Activated CD4-positive, alpha-beta T cell treated with anti-CD3 and anti-CD28 coated beads, Interleukin-2, amount 50 U/mL, for 24 hours (primary cell): ENCODE measurements around the gene TARM1.
"Not testable (repeated sequence)": the region's sequence is repeated elsewhere in the genome, so short reads cannot be mapped to it uniquely, and the experiment has no call there.

Experiments
- DNase-seq, 2 donors: peaks; one replicate each; pipeline ENCODE4 v3.0.0-alpha.2; 2020; ENCODE audit warnings: low read depth in 1 of 2, low spot score in 1 of 2

TARM1 gene

DNA sequence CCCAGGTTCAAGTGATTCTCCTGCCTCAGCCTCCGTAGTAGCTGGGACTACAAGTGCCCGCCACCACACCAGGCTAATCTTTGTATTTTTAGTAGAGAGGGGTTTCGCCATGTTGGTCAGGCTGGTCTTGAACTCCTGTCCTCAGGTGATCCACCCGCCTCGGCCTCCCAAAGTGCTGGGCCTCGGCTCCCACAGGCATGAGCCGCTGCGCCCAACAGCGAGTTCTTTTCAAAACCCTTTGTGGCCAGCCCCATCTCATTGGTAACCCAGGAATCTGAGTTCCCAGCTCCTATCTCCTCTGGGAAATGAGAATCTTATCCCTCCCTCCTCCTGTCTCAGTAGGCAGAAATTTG lies 18.7 kb upstream of the TARM1 start:
- not testable (repeated sequence) for DNase-seq

DNA sequence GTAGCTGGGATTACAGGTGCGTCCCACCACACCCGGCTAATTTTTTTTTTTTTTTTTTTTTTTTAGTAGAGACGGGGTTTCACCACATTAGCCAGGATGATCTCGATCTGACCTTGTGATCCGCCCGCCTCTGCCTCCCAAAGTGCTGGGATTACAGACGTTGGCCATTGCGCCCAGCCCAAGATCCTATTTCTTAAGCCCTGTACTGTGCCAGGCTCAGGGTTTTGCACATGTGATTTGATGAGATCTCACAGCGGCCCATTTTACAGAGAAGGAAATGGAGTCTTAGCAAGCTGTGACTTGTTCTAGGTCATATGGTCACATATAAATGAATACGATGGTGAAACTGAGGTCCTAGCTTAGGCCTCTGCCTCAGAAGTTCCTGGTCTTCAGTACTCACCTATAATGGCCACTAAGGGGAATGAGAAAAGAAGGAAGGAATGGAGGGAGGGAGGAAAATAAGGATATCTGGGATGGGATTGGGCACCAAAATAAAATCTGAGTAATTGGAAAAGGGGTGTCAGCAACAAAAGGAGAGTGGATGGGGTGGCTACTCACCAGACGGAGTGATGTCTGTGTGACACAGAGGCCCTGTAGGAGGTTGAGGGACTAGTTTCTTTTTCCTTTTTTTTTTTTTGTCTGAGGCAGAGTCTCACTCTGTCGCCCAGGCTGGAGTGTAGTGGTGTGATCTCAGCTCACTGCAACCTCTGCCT lies 18.2 kb upstream of the TARM1 start:
- DNase-seq: no peak

DNA sequence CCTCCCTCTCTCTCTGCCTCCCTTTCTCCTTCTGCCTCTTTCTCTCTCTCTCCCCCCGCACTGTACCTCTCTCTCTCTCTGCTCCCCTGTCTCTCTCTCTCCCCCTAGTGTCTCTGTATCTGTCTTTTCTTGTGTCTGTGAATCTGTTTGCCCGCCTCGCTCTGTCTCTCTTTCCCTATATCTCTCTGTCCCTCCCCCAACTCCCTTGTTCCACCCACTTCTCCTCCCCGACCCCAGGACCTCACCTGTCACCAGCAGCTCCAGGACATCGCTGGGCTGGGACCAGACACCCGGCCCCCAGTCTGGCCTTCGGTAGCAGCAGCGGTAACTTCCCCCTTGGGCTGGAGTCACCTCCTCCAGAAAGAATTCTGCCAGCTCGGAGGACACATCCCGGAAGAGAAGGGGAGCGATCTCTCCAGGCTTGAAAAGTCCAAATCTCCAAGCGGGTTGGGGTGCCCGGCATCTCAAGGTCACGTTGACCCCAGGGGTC lies 15.5 kb upstream of the TARM1 start:
- DNase-seq: no peak

DNA sequence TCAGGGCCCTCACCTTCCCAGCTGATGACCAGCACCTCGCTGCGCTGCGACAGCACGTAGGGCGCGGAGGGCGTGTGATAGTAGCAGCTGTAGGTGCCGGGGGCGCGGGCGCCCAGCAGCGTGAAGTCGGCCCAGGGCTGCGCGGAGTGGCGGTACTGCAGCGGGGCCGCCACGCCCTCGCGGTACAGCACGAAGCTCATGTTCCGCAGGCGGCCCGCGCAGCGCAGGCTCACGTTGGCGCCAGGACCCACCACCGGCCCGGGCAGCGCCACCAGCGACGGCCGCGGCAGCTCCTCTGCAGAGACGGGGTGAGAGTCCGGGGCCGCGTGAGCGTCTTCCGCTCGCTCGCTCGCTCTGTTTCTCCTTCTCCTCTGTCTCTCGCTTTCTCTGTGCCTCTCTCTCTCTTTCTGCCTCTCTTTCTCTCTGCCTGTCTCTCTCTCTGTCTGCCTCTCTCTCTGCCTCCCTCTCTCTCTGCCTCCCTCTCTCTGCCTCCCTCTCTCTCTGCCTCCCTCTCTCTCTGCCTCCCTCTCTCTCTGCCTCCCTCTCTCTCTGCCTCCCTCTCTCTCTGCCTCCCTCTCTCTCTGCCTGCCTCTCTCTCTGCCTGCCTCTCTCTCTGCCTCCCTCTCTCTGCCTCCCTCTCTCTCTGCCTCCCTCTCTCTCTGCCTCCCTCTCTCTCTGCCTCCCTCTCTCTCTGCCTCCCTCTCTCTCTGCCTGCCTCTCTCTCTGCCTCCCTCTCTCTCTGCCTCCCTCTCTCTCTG lies 14.9 kb upstream of the TARM1 start:
- DNase-seq: not testable (repeated sequence)

DNA sequence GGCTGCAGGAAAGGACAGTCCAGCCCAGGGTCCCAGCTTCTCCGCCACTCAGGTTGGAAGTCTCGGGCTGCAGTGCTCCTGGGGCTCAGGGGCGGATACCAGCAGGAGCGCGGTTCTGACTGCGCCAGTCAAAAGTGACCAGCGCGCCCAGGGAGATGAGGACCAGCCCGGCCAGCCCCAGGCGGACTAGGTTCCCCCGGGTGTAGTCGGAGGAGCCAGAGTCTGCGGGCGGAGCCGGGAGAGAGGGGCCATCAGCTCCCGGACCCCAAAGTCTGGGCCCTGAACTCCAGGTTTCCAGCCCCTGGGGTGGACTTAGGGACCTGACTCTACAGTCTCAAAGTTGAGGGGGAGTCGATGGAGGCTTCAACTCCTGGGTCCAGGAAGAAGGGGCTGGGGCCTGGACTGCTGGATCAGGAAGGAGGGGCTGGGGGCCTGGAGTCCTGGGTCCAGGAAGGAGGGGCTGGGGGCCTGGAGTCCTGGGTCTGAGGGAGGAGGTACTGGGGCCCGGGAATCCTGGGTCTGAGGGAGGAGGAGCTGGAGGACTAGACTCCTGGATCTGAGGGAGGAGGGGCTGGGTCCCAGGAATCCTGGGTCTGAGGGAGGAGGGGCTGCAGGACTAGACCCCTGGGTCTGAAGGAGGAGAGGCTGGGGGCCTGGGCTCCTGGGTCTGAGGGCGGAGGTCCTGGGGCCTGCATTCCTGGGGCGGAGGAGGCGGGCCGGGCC lies 14.1 kb upstream of the TARM1 start:
- no peak for DNase-seq

DNA sequence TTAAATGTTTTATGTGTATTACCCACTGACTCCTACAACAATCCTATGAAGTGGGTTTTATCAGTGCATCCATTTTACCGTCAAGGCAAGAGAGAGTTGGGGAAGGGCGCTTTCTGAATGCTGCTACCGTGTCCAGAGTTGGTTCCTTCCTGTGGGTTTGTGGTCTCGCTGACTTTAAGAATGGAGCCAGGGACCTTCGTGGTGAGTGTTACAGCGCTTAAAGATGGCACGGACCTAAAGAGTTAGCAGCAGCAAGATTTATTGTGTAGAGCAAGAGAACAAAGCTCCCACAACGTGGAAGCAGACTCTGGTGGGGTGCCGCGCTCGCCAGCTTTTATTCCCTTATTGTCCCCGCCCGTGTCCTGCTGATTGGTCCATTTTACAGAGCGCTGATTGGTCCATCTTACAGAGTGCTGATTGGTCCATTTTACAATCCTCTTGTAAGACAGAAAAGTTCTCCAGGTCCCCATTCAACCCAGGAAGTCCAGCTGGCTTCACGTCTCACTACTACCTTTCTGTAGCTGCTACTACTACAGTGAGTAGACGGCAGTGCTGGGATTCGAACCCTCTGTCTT lies 13.3 kb upstream of the TARM1 start:
- no peak for DNase-seq

DNA sequence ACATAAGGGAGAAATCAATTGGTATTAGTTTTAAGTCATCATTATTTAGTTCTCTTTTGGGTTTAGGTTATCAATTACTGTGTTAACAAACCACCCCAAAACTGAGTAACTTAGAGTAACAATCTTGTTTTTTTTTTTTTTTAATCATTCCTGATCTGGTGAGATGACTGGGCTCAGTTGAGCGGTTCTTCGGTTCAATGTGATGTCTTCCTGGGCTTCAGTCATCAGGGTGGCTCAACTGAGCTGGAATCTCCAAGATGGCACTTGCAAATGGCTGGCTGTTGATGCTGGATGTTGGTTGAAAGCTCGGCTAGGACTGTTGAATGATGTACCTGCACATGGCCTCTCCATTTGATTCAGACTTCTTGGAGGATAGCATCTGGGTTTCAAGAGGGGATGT lies 3.2 kb upstream of the TARM1 start:
- DNase-seq: no peak

DNA sequence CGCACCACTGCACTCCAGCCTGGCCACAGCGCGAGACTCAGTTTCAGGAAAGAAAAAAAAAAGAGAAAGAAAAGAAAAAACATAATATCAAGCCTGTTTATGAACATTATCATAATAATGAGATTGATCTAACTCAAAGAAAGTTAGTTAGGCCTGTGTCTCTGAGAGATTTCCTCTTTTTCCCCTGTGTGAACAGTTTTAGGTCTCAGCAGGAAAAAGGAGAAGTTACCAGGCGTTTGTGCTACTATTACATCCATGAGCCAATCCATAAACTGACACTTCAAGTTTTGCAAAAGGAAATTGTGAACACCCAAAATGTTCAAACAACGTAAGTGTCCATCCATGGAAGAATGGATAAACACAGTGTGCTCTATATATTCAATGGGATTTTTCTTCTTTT lies 3.8 kb downstream of the TARM1 start:
- no peak for DNase-seq

DNA sequence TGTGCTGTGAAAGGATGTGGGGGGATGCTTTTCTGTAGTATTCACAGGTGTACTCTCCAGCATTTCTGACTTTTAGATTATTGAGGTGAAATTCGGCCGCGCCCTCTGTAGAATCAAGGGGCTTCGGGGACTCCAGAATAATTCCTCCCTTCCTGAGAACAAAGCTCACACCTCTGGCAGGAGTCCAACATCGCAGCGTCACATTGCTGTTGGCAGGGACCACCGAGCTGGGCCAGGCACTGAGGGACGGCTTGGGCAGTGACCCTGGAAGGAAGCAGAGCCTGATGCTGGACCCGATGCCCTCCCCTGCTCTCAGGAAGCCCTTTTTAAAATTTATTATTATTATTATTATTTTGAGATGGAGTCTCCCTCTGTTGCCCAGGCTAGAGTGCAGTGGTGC lies 6.3 kb downstream of the TARM1 start:
- no peak for DNase-seq

DNA sequence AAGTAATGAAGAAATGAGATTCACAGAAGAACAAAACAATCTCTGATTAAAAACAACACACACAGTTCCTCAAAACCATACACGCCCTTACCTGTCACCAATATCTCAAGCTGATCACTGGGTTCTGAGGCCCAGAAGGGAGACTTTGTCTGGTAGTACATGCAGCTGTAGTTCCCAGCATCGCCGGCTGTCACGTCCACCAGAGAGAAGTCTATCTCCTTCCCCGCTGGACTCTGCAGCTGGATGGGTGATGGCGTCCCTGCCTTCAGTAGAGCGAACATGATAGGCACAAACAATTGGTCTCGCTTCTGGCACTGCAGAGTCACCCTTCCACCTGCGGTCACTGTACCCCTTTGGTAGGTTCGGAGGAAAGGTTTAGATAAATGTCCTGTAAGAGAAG lies 7.3 kb downstream of the TARM1 start:
- no peak for DNase-seq

DNA sequence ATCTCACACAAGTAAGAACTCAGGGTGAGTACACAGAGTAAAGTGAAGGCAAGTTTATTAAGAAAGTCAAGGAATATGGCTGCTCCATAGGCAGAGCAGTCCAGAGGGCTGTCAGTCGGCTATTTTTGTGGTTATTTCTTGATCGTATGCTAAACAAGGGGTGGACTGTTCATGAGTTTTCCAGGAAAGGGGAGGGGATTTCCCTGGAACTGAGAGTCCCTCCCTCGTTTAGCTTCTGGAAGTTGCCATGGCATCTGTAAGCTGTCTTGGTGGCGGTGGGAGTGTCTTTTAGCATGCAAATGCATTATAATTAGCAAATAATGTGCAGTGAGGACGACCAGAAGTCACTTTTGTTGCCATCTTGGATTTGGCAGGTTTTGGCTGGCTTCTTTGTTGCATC lies 11.7 kb downstream of the TARM1 start:
- no peak for DNase-seq

DNA sequence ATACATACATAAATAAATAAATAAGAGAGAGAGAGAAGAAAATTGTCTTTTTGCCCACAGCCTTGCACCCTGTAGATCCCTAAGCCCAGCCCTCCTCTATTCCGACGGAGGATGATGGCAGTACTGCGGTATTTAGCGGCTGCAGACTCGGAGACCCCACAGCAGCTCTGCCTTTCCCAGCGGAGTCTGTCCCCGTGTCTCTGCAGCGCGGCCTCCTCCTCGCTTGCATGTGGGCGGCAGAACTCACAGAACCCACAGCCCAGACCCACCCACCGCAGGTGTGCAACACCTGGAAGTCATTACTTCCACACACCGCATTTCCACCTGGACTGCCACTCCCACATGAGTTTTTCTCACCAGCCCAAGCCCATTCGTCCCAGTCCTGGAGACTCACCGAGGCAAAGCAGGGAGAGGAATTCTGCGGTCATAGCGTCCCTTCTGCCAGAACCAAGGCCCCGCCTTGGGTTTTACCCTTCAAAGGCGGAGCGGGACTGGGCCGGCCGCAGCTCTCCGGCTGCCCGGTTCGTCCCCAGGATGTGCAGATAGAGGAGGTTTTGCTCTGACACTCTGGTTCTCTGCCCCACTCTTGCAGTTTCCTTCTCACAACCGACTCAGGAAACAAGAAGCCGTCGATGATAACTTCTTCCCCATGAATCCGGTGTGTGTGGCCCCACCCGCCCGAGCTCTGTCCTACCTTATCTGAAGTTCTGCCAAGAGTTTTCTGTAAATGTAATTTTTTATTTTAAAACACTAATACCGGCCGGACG lies 17.6 kb downstream of the TARM1 start, which contains the start of gene VSTM1:
Gene VSTM1 (minus strand): TSS at position 548 of the 767 bp plus-strand sequence. CDS start 120 bp downstream, at position 428.
- DNase-seq: no peak

DNA sequence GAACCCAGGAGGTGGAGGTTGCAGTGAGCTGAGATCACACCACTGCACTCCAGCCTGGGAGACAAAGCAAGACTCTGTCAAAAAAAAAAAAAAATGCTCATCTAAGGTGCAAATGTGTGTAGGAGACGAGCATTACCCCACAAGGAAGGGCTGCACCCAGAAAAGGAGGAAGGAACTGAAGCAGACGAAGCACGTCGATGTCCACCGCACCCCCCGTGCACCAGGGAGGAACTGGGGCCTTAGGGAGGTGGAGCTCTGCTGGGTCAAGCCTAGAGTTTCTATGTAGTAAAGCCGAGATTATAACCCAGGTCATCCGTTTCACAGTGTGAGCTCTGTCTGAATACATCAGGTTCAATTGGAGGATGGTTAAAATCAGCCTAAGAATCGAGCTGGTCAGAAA lies 18.5 kb downstream of the TARM1 start:
- no peak for DNase-seq

DNA sequence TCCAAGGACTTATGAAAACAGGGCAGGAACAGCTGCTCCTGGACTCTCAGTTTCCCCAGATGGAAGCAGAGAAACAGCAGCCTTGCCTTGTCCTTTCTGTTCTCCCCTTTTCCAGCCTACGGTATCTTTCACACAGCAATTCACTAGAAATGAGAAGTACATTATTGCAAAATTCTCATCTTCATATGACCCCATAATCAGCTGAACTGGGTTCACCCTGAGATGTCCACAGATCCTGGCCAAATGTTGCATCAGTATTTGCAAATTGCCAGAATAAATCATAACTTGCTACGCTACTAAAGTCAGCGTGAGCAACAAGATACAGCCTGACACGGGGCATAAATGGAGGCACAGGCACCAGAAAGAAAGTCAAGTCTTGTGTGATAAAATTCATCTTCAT lies 33.5 kb downstream of the TARM1 start:
- DNase-seq: no peak

DNA sequence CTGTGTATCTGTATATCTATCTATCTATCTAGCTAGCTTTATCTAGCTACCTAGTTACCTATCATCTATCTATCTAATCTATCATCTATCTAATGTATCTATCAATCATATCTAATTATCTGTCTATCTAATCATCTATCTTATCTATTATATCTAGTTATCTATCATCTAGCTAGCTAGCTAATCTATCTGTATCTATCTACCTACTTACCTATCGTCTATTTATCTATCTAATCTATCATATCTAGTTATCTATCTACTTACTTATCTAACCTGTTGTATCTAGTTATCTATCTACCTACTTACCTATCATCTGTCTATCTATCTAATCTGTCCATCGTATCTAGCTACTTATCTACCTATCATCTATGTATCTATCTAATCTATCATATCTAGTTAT lies 35.4 kb downstream of the TARM1 start:
- no peak for DNase-seq

DNA sequence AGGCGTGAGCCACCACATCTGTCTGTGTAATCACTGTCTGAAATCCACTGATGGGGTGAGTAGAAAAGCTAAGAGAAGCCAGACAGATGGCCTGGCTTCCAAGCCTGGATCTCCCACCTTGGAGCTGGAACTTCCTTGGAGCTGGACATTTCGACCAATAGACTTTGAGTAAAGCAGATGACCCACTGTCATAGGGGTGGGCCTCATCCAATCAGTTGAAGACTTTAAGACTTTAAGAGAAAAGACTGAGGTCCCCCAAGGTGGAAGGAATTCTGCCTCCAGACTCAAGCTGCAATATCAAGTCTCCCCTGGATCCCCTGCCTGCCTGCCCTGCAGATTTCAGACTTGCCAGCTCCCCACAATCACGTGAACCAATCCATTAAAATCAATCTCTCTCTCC lies 38.2 kb downstream of the TARM1 start:
- no peak for DNase-seq

DNA sequence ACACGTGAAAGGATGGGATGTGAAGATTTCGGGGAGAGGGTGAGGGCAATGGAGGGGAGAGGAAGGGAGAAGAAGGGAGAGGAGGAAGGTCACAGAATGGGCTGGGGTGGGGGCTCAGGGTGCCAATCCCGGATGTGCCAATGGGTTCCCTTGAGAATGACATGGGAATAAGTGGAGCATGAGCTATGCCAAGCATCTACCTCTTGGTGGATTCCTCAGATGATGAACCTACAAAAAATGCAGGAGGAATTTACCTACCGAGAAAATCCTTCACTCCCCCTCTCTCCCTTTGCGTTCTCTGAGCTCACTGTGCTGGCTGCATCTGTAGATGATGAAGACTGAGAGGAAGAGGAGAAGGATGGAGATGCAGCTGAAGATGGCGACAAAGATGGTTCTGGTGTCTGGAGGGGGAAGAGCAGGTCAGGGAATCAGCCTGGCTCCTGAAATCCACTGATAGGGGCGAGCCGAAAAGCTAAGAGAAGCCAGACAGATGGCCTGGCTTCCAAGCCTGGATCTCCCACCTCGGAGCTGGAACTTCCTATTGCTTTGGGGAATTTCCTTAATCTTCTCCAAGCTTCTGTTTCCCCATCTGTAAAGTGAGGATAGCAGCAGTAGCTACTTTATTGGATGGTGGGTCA lies 39.1 kb downstream of the TARM1 start:
- DNase-seq: no peak

DNA sequence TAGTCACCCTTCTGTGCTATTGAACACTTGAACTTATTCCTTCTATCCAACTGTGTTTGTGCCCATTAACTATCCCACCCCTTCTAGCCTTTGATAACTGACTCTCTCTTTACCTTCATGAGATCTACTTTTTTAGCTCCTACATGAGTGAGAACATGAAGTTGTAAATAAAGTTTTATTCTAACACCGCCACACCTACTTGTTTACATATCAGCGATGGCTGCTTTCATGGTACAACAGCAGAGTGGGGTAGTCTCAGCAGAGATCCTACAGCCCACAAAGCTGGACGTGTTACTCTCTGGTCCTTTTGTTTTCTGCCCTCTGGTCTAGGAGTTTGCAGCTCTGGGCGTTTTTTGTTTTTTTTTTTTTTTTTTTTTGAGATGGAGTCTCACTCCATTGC lies 41.2 kb downstream of the TARM1 start:
- DNase-seq: no peak

DNA sequence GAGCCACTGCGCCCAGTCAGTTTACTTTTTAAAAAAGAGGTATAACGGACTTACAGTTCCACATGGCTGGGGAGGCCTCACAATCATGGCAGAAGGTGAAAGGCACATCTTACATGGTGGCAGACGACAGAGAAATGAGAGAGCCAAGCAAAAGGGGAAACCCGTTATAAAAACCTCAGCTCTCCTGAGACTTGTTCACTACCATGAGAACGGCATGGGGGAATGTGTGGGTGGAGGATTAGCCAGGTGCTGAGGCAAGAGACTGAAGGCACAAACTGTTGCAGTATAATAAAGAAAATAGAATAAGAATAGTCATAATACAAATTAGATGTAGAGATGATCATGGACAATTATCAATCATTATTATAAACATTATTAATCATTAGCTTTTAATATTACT lies 44.6 kb downstream of the TARM1 start:
- DNase-seq: not testable (repeated sequence)
